HG02763 (cell line): ENCODE data around the gene IP6K3.

Experiments
- ATAC-seq: cut with Tn5 transposase; IDR thresholded peaks from one replicate; pipeline ENCODE4 v1.9.1; 2021; ENCODE audit warnings: mild to moderate bottlenecking, moderate library complexity; ENCODE audit not compliant: unreplicated experiment

Gene IP6K3

GRCh38 chr6:33679761-33680160, 66.9 kb downstream of the IP6K3 start:
- ATAC-seq = no peak

GRCh38 chr6:33678932-33679490, 67.7 kb downstream of the IP6K3 start:
- no peak for ATAC-seq

GRCh38 chr6:33678233-33678931, 68.3 kb downstream of the IP6K3 start:
- ATAC-seq = no peak

GRCh38 chr6:33677689-33678088, 69.0 kb downstream of the IP6K3 start:
- ATAC-seq = no peak

GRCh38 chr6:33677143-33677660, 69.5 kb downstream of the IP6K3 start:
- ATAC-seq = no peak

- no peak for ATAC-seq
These were observed 70.1 kb downstream of the IP6K3 start for GRCh38 chr6:33676416-33677142.

GRCh38 chr6:33675968-33676367, 70.7 kb downstream of the IP6K3 start:
- no peak for ATAC-seq

- no peak for ATAC-seq
These were observed 72.9 kb downstream of the IP6K3 start for GRCh38 chr6:33673851-33674250.

- ATAC-seq = no peak
These were observed 73.9 kb downstream of the IP6K3 start for GRCh38 chr6:33672808-33673207.

GRCh38 chr6:33671744-33672072, 75.0 kb downstream of the IP6K3 start:
- ATAC-seq = no peak
